ENCODE data around the gene NPHP1.

Gene NPHP1

DNA sequence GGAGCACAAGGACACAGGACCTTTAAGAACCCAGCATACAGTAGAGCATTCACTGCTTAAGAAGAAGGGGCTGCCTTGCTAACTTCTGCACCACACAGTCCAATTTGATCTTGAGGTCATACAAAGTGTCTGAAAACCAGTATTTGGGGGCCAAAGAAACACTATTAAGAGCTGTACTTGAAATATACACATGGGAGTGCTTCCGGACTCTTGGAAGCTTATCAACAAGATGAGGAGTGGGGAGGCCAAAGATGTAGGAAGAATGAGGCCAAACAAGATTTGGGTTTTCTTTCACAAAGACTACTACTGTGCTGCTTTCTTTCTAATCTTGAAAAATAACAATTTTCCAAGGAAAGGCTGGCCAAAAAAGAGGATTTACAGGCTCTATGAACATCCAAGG lies 64.4 kb downstream of the NPHP1 start:
- Histone ChIP-seq H3K79me2 (ENCODE audit: insufficient read depth, low read length) (no peaks in the 10 kb centered on the region), H3K4me2 (ENCODE audit: low read depth, low read length, poor library complexity, severe bottlenecking) (no peak overlapping the region)
- TF ChIP-seq CTCF (IDR thresholded peaks at IDR 0.05; ENCODE audit: insufficient read depth, low read length, poor library complexity, severe bottlenecking): no peak
- no peak for TF ChIP-seq EZH2phosphoT487 (conservative IDR thresholded peaks at IDR 0.05; ENCODE audit: low read length)

GRCh38 chr2:110134025-110134424 lies 70.8 kb downstream of the NPHP1 start:
- no peaks in the 10 kb centered on the region for H4K20me1 ChIP-seq (ENCODE audit: low read depth, low read length)
- H3K9ac ChIP-seq (ENCODE audit: low read length): no peak overlapping the region
- TF ChIP-seq CTCF (IDR thresholded peaks at IDR 0.05; ENCODE audit: insufficient read depth, low read length, poor library complexity, severe bottlenecking) (no peak), EZH2phosphoT487 (conservative IDR thresholded peaks at IDR 0.05; ENCODE audit: low read length) (no peak)
- H3K27me3 ChIP-seq (ENCODE audit: low read length): no peaks in the 10 kb centered on the region
- no peaks in the 10 kb centered on the region for H3F3A ChIP-seq (ENCODE audit: insufficient read depth)
- no peak overlapping the region for H2AFZ ChIP-seq (ENCODE audit: low read depth, low read length, severe bottlenecking)
- H3K27ac ChIP-seq (ENCODE audit: low read depth, low read length): no peak overlapping the region
- H3K79me2 ChIP-seq (ENCODE audit: insufficient read depth, low read length): no peaks in the 10 kb centered on the region
- H3K36me3 ChIP-seq (ENCODE audit: low read length): no peaks in the 10 kb centered on the region
- no peaks in the 10 kb centered on the region for H3K9me2 ChIP-seq (replicated peaks; ENCODE audit: insufficient read depth, low read length)
- H3K9me3 ChIP-seq (ENCODE audit: insufficient read depth, low read length): no peaks in the 10 kb centered on the region
- H3K4me2 ChIP-seq (ENCODE audit: low read depth, low read length, poor library complexity, severe bottlenecking): no peak overlapping the region
- no peak overlapping the region for H3K4me3 ChIP-seq (ENCODE audit: insufficient read depth, low read length, poor library complexity, severe bottlenecking)

More for the DNA sequence above, 64.4 kb downstream of the NPHP1 start:
- no peaks in the 10 kb centered on the region for H3K27me3 ChIP-seq (ENCODE audit: low read length)
- no peaks in the 10 kb centered on the region for H3F3A ChIP-seq (ENCODE audit: insufficient read depth)
- H3K9me3 ChIP-seq (ENCODE audit: insufficient read depth, low read length): no peaks in the 10 kb centered on the region
- H3K36me3 ChIP-seq (ENCODE audit: low read length): no peaks in the 10 kb centered on the region
- no peak overlapping the region for H2AFZ ChIP-seq (ENCODE audit: low read depth, low read length, severe bottlenecking)
- H3K4me3 ChIP-seq (ENCODE audit: insufficient read depth, low read length, poor library complexity, severe bottlenecking): no peak overlapping the region
- no peaks in the 10 kb centered on the region for H4K20me1 ChIP-seq (ENCODE audit: low read depth, low read length)
- H3K9ac ChIP-seq (ENCODE audit: low read length): no peak overlapping the region
- no peak overlapping the region for H3K27ac ChIP-seq (ENCODE audit: low read depth, low read length)
- H3K9me2 ChIP-seq (replicated peaks; ENCODE audit: insufficient read depth, low read length): no peaks in the 10 kb centered on the region

DNA sequence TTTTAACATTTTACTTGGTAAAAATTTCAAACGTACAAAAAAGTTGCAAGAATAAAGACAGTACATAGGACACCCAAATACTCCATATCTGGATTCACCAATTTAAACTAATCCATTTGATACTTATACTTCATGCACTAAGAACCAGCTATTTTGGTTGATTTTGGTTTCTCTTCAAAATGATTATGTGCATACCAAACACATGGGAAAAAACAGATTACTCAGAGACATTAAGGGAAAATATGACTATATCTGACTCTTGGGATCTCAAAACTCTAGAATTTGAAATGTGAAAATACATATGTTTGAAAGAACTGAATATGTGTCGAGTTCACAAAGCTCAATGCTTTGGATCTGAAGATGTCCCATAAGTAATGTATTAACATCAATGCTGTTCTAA lies 73.6 kb downstream of the NPHP1 start:
- Histone ChIP-seq H3K27me3 (ENCODE audit: low read length) (no peaks in the 10 kb centered on the region), H3K9ac (ENCODE audit: low read length) (no peak overlapping the region), H3K4me2 (ENCODE audit: low read depth, low read length, poor library complexity, severe bottlenecking) (no peak overlapping the region), H3K9me3 (ENCODE audit: insufficient read depth, low read length) (no peaks in the 10 kb centered on the region), H3K79me2 (ENCODE audit: insufficient read depth, low read length) (no peaks in the 10 kb centered on the region), H3K36me3 (ENCODE audit: low read length) (no peaks in the 10 kb centered on the region), H3F3A (ENCODE audit: insufficient read depth) (no peaks in the 10 kb centered on the region), H4K20me1 (ENCODE audit: low read depth, low read length) (no peaks in the 10 kb centered on the region), H3K4me3 (ENCODE audit: insufficient read depth, low read length, poor library complexity, severe bottlenecking) (no peak overlapping the region), H3K27ac (ENCODE audit: low read depth, low read length) (no peak overlapping the region), H2AFZ (ENCODE audit: low read depth, low read length, severe bottlenecking) (no peak overlapping the region), H3K9me2 (replicated peaks; ENCODE audit: insufficient read depth, low read length) (no peaks in the 10 kb centered on the region; the same call in 1 of the 2 replicates)
- TF ChIP-seq CTCF (IDR thresholded peaks at IDR 0.05; ENCODE audit: insufficient read depth, low read length, poor library complexity, severe bottlenecking) (no peak), EZH2phosphoT487 (conservative IDR thresholded peaks at IDR 0.05; ENCODE audit: low read length) (no peak)
